NCI-H2171 treated with DMSO at 0.1 percent for 48 hours (cell line): ENCODE data around the gene PACRG.
A peak's percentile ranks its signal among the peaks of the same experiment; 100 is the strongest.

ENCODE experiments used
- DNase-seq: peaks from one replicate; lab custom pipeline; 2025; lab: John Stamatoyannopoulos, UW

Gene PACRG

GRCh38 chr6:163147994-163148393 is 420.2 kb downstream of the PACRG start:
- DNase-seq: peak; percentile 3

- DNase-seq: no peak
These were observed 420.9 kb downstream of the PACRG start for GRCh38 chr6:163148451-163149278.

- DNase-seq: no peak
These were observed 421.6 kb downstream of the PACRG start for GRCh38 chr6:163149279-163149848.

GRCh38 chr6:163151212-163151611 is 423.4 kb downstream of the PACRG start:
- no peak for DNase-seq

GRCh38 chr6:163152701-163153100 is 424.9 kb downstream of the PACRG start:
- no peak for DNase-seq

GRCh38 chr6:163159110-163159509 is 431.3 kb downstream of the PACRG start:
- no peak for DNase-seq

GRCh38 chr6:163159689-163160088 is 431.9 kb downstream of the PACRG start:
- no peak for DNase-seq

GRCh38 chr6:163162007-163162873 is 434.5 kb downstream of the PACRG start:
- no peak for DNase-seq

- DNase-seq: no peak
These were observed 435.1 kb downstream of the PACRG start for GRCh38 chr6:163162874-163163213.

- DNase-seq: no peak
These were observed 436.6 kb downstream of the PACRG start for GRCh38 chr6:163164175-163164900.

- DNase-seq: no peak
These were observed 437.6 kb downstream of the PACRG start for GRCh38 chr6:163165155-163165910.

- no peak for DNase-seq
These were observed 438.1 kb downstream of the PACRG start for GRCh38 chr6:163165922-163166321.

- DNase-seq: peak; percentile 10
These were observed 438.7 kb downstream of the PACRG start for GRCh38 chr6:163166507-163166906.

- no peak for DNase-seq
These were observed 441.7 kb downstream of the PACRG start for GRCh38 chr6:163169521-163169920.

- no peak for DNase-seq
These were observed 442.6 kb downstream of the PACRG start for GRCh38 chr6:163170294-163170883.

GRCh38 chr6:163173741-163174140 is 446.0 kb downstream of the PACRG start:
- DNase-seq: no peak

GRCh38 chr6:163175301-163175700 is 447.5 kb downstream of the PACRG start:
- DNase-seq: peak; percentile 3

GRCh38 chr6:163176097-163176496 is 448.3 kb downstream of the PACRG start:
- no peak for DNase-seq

GRCh38 chr6:163177007-163177406 is 449.2 kb downstream of the PACRG start:
- DNase-seq: no peak

- no peak for DNase-seq
These were observed 450.2 kb downstream of the PACRG start for GRCh38 chr6:163177892-163178420.

- no peak for DNase-seq
These were observed 451.3 kb downstream of the PACRG start for GRCh38 chr6:163179061-163179460.
